Endodermal cell (in vitro differentiated cells): ENCODE measurements around the gene ADORA2A. TPM values are rescaled to one million over a fixed set of nuclear protein-coding genes. Genes with fewer than 3 reads are reported as not detected.
"Not testable (repeated sequence)": the region's sequence is repeated elsewhere in the genome, so short reads cannot be mapped to it uniquely, and the experiment has no call there.

Experiments used
- DNase-seq: peaks from one replicate; pipeline ENCODE4 v3.0.0-alpha.2; 2017
- H3K27ac ChIP-seq: 2 replicates; pipeline ENCODE4 v1.5.1; 2013; ENCODE audit warnings: mild to moderate bottlenecking, low read depth, low read length, moderate library complexity
- H3K27me3 ChIP-seq: 2 replicates; pipeline ENCODE4 v1.6.1; 2013; ENCODE audit warnings: mild to moderate bottlenecking, low read length, moderate library complexity; ENCODE audit not compliant: insufficient read depth, control insufficient read depth, poor library complexity, severe bottlenecking
- H3K36me3 ChIP-seq: 2 replicates; pipeline ENCODE4 v1.7.0; 2013; ENCODE audit warnings: mild to moderate bottlenecking, low read length, moderate library complexity; ENCODE audit not compliant: control insufficient read depth, insufficient read depth
- H3K4me1 ChIP-seq: one replicate; pipeline ENCODE4 v1.7.0; 2013; ENCODE audit warnings: low read length; ENCODE audit not compliant: control insufficient read depth, insufficient read depth
- H3K4me3 ChIP-seq: 2 replicates; pipeline ENCODE4 v1.5.1; 2013; ENCODE audit warnings: mild to moderate bottlenecking, low read length, moderate library complexity
- H3K9ac ChIP-seq: 2 replicates; pipeline ENCODE4 v1.6.1; 2013; ENCODE audit warnings: mild to moderate bottlenecking, low read length, moderate library complexity; ENCODE audit not compliant: poor library complexity, severe bottlenecking; ENCODE audit errors: extremely low read depth
- H3K9me3 ChIP-seq: 2 replicates; pipeline ENCODE4 v1.6.1; 2013; ENCODE audit warnings: mild to moderate bottlenecking, low read length, moderate library complexity; ENCODE audit not compliant: control insufficient read depth
- H3K27ac Mint-ChIP-seq: 2 replicates; pipeline ENCODE4 v1.8.0; 2020; ENCODE audit warnings: mixed read lengths
- H3K27me3 Mint-ChIP-seq: 2 replicates; pipeline ENCODE4 v1.8.0; 2021; ENCODE audit warnings: mild to moderate bottlenecking, mixed read lengths; ENCODE audit not compliant: insufficient read depth
- H3K36me3 Mint-ChIP-seq: 2 replicates; pipeline ENCODE4 v1.8.0; 2020; ENCODE audit warnings: low read depth, mixed read lengths
- H3K4me1 Mint-ChIP-seq: 2 replicates; pipeline ENCODE4 v1.8.0; 2020; ENCODE audit warnings: mixed read lengths
- H3K4me3 Mint-ChIP-seq: 2 replicates; pipeline ENCODE4 v1.8.0; 2020; ENCODE audit warnings: mild to moderate bottlenecking, moderate library complexity, mixed read lengths
- H3K9me3 Mint-ChIP-seq: 2 replicates; pipeline ENCODE4 v1.8.0; 2020; ENCODE audit warnings: mild to moderate bottlenecking, mixed read lengths
- WGBS, 2 experiments: methylation state at CpG; one replicate each; pipeline versions ENCODE4 v1.1.5 to v1.1.7; 2013; ENCODE audit warnings: missing lambda C conversion rate in 2 of 2, mixed read lengths in 1 of 2; ENCODE audit not compliant: insufficient coverage in 1 of 2, insufficient read length in 1 of 2; 5-methylcytosine and 5-hydroxymethylcytosine counted together
- total RNA-seq, 2 donors: library from RNA; stranded (reverse); fragmentation: NEBNext Ultra II Directional in 1 of 2; extraction: Animal tissue kit (Norgen Biotek cat#: 25700) in 1 of 2; gene quantifications; 2 replicates in 1 of 2; 3 replicates in 1 of 2; pipeline ENCODE4 v1.2.1, GENCODE V29; 2021
- TF ChIP-seq, protein P1 (sequence below): fragments of 200-600 bp; sonication (generic); conservative IDR thresholded peaks from 2 replicates; pipeline ENCODE4 v1.5.0; 2021; ENCODE audit warnings: antibody characterized with exemption, mild to moderate bottlenecking

ADORA2A gene
- total RNA-seq, 2 donors from 2014 or later, result 4.1 to 4.7 TPM

DNA sequence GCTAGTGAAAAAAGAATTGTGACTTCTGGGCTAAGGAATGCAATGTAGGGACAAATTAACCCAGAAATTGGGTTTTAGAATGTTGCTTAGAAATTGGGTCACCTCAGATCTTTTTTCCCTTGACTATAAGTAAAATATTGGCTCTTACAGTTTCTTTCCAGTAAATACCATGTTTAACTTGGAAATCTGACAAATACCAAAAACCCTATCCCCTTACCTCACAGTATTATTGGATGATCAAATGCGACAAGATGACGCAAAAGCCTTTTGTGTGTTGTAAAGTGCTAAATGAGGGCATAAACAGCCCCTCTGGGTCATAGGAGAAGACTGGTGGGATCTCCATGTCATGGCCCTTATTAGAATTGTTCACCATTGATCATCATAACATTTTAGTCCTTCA lies 61.6 kb downstream of the ADORA2A start:
- Mint-ChIP-seq H3K9me3 (no peaks in the 10 kb centered on the region), H3K36me3 (no peaks in the 10 kb centered on the region), H3K27me3 (peaks cover 35% of the 10 kb centered on the region), H3K27ac (no peak overlapping the region), H3K4me1 (peaks cover 7% of the 10 kb centered on the region), H3K4me3 (no peak overlapping the region)
- TF ChIP-seq, protein P1, sequence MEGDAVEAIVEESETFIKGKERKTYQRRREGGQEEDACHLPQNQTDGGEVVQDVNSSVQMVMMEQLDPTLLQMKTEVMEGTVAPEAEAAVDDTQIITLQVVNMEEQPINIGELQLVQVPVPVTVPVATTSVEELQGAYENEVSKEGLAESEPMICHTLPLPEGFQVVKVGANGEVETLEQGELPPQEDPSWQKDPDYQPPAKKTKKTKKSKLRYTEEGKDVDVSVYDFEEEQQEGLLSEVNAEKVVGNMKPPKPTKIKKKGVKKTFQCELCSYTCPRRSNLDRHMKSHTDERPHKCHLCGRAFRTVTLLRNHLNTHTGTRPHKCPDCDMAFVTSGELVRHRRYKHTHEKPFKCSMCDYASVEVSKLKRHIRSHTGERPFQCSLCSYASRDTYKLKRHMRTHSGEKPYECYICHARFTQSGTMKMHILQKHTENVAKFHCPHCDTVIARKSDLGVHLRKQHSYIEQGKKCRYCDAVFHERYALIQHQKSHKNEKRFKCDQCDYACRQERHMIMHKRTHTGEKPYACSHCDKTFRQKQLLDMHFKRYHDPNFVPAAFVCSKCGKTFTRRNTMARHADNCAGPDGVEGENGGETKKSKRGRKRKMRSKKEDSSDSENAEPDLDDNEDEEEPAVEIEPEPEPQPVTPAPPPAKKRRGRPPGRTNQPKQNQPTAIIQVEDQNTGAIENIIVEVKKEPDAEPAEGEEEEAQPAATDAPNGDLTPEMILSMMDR, result no peak
- no peak overlapping the region for H3K4me3 ChIP-seq
- H3K27me3 ChIP-seq, result peaks cover 25% of the 10 kb centered on the region
- 50% methylated on average over 2 of the region's 2 CpGs; no CpG with 5 or more reads in 1 of the 2 experiments for WGBS, 2 experiments
- no peaks in the 10 kb centered on the region for H3K36me3 ChIP-seq
- DNase-seq, result no peak
- H3K9ac ChIP-seq, result no peak overlapping the region
- no peaks in the 10 kb centered on the region for H3K4me1 ChIP-seq
- no peaks in the 10 kb centered on the region for H3K9me3 ChIP-seq
- no peak overlapping the region for H3K27ac ChIP-seq

DNA sequence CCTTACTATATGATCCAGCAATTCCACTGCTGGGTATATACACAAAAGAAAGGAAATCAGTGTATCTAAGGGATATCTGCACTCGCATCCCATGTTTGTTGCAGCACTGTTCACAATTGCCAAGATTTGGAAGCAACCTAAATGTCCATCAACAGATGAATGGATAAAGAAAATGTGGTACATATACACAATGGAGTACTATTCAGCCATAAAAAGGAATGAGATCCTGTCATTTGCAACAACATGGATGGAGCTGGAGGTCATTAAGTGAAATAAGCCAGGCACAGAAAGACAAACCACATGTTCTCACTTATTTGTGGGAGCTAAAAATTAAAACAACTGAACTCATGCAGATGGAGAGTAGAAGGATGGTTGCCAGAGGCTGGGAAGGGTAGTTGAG lies 62.0 kb downstream of the ADORA2A start:
- not testable (repeated sequence) for H3K4me3 Mint-ChIP-seq, H3K9ac ChIP-seq, DNase-seq, H3K9me3 ChIP-seq, H3K27ac ChIP-seq, H3K27ac Mint-ChIP-seq, H3K36me3 ChIP-seq, H3K4me1 ChIP-seq, H3K36me3 Mint-ChIP-seq, H3K9me3 Mint-ChIP-seq, H3K4me1 Mint-ChIP-seq, H3K4me3 ChIP-seq
- peaks cover 29% of the 10 kb centered on the region for H3K27me3 ChIP-seq
- peaks cover 39% of the 10 kb centered on the region for H3K27me3 Mint-ChIP-seq
- 86 to 94% methylated on average over 1 of the region's 1 CpG for WGBS, 2 experiments

Other genes starting within 250 kb of the ADORA2A start
- gene SUSD2, start 246.1 kb upstream of the ADORA2A start, total RNA-seq, result 1 to 10 TPM in 1 of 2 donors, under 1 TPM in 1; 0.40 to 1.6 TPM
- under 1 TPM in 1 of 2 donors, not detected in 1; 0.29 TPM for gene GGT5, start 182.5 kb upstream of the ADORA2A start, total RNA-seq
- gene SPECC1L, start 156.8 kb upstream of the ADORA2A start, total RNA-seq, result 10 to 100 TPM; 61.9 to 69.1 TPM
- gene UPB1, start 67.7 kb downstream of the ADORA2A start, total RNA-seq, result under 1 TPM in 1 of 2 donors, not detected in 1; 0.40 TPM
- gene GUCD1, start 127.5 kb downstream of the ADORA2A start, total RNA-seq, result 10 to 100 TPM; 64.7 to 73.6 TPM
- gene SNRPD3, start 128.4 kb downstream of the ADORA2A start, total RNA-seq, result 100 to 1,000 TPM; 158 to 180 TPM
- gene LRRC75B, start 165.5 kb downstream of the ADORA2A start, total RNA-seq, result 10 to 100 TPM; 27.4 to 31.2 TPM
- 10 to 100 TPM; 22.4 to 52.8 TPM for gene GGT1, start 175.6 kb downstream of the ADORA2A start, total RNA-seq